Measurements from ENCODE around the gene CTCFL.

DNA sequence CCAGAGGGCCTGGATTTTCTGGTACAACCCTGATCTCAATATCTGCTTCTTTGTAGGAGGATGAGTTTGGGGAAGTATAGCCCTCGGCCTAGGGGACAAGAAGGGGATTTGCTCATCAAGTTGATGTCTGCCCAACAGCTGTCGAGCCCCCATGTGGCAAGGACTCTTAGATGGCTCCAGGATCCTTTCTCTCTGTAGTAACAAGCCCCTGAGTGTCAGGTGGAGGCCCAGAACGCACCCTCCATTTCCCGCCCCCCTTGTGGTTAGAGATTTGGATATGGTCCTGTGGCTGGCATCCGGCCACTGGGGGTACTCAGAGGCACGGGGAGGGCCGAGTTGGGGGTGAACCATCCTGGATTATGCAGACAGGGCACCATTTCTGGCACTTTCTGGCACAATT lies 50.1 kb downstream of the CTCFL start:
- TF ChIP-seq, protein P1, sequence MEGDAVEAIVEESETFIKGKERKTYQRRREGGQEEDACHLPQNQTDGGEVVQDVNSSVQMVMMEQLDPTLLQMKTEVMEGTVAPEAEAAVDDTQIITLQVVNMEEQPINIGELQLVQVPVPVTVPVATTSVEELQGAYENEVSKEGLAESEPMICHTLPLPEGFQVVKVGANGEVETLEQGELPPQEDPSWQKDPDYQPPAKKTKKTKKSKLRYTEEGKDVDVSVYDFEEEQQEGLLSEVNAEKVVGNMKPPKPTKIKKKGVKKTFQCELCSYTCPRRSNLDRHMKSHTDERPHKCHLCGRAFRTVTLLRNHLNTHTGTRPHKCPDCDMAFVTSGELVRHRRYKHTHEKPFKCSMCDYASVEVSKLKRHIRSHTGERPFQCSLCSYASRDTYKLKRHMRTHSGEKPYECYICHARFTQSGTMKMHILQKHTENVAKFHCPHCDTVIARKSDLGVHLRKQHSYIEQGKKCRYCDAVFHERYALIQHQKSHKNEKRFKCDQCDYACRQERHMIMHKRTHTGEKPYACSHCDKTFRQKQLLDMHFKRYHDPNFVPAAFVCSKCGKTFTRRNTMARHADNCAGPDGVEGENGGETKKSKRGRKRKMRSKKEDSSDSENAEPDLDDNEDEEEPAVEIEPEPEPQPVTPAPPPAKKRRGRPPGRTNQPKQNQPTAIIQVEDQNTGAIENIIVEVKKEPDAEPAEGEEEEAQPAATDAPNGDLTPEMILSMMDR (IDR thresholded peaks at IDR 0.05; ENCODE audit: borderline replicate concordance, extremely low read depth, low read length, poor library complexity, severe bottlenecking), result no peak
- no peak for TF ChIP-seq EZH2 (IDR thresholded peaks at IDR 0.05; ENCODE audit: borderline replicate concordance, low read depth, low read length, severe bottlenecking)

Measured in DND-41 (cell line).